HG03439 (cell line): ENCODE results near the gene AHSG.
"Not testable (repeated sequence)": the region's sequence is repeated elsewhere in the genome, so short reads cannot be mapped to it uniquely, and the experiment has no call there.

Source experiments
- ATAC-seq: cut with Tn5 transposase; IDR thresholded peaks from one replicate; pipeline ENCODE4 v1.9.1; 2021; ENCODE audit warnings: mild to moderate bottlenecking, moderate library complexity; ENCODE audit not compliant: unreplicated experiment

Gene AHSG, protein sequence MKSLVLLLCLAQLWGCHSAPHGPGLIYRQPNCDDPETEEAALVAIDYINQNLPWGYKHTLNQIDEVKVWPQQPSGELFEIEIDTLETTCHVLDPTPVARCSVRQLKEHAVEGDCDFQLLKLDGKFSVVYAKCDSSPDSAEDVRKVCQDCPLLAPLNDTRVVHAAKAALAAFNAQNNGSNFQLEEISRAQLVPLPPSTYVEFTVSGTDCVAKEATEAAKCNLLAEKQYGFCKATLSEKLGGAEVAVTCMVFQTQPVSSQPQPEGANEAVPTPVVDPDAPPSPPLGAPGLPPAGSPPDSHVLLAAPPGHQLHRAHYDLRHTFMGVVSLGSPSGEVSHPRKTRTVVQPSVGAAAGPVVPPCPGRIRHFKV

GRCh38 chr3:186612721-186613636, at the start of gene AHSG:
AHSG (plus strand) TSS chr3:186613060; CDS start chr3:186613142, 82 bp downstream.
- no peak for ATAC-seq

DNA sequence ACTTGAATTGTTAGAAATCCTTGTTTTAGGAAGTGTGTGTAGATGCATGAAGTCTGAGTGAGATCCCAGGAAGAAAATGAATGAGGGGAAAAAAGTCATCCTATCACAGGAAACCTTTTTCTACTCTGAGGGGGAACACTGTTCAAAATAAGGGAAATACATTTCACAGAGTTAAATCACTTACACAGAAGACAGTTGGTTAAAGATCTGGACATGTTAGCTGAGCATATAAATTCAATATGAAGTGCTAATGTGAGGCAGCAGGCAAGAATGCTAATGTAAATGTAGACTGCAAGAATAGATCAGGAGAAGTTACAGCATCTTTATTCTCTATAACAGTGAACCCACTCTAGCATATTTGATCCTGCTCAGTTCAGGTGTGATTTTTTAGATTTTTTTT, 48.3 kb upstream of the AHSG start:
- no peak for ATAC-seq

DNA sequence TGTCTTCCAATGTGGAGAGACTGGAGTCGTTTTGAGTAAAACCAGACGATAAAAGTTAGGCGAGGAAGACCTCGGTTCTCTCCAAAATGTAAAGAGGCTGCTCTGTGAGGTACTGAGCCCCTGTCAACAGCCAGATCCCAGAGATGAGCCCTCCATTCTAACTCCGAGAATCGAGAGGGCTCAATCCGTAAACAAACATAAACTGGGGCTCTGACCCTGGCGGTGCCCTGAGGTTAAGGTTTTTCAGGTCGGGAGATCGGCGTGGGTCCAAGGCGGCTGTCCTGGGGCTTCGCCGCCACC, 46.1 kb upstream of the AHSG start:
- ATAC-seq: no peak

DNA sequence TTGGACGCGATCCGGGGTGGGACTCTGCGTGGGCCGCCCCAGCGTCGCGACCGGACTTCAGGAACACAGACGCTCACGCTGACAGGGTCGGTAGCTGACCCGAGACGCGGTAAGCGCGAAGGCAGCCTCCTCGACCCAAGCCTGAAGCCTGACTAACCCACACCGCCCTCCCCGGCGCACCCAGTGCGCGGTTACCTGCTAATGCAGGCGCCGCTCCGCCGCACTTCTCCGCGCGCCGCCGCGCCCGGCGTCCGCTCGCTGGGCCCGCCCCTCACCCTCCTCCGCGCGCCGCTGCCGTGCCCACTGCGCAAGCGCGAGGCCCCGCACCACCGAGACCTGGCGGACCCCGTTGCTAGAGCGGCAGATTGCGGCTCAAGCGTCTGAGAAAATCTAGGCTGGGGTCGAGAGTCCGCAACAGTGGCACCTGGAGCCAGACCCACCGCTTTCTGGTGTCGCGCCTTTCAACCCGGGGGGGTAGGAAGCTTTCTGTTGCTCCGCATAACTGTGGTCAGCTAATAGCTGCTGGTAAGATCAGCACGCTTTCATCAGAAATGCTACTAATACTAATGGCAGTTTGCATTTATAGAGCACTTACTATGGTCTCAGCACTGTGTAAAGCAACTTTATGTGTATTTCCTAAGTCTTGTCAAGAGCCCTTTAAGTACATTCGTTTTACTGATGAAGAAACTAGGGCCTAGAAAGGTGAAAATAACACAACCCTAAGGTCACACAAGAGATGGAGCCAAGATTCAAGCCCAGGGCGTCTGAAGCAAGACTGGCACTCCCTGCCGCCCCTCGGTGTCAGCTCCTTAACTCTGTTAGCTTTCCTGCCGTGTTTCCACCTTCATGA, 45.6 kb upstream of the AHSG start, which contains the start of gene TBCCD1:
TSS of gene TBCCD1 (minus strand) at position 268 of the 850 bp plus-strand sequence. CDS start 3,010 bp downstream, outside the sequence.
- ATAC-seq: peak; percentile 46

DNA sequence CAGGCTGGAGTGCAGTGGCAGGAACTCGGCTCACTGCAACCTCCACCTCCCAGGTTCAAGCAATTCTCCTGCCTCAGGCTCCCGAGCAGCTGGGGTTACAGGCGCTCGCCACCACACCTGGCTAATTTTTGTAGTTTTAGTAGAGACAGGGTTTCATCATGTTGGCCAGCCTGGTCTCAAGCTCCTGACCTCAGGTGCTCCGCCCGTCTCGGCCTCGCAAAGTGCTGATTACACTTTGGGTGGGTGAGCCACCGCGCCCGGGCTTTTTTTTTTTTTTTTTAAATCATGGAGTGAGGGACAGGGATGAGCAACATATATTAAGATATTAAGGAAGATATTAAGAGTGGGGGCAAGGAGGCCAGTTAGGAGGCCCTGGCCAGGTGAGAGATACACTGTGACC, 43.5 kb upstream of the AHSG start:
- not testable (repeated sequence) for ATAC-seq

DNA sequence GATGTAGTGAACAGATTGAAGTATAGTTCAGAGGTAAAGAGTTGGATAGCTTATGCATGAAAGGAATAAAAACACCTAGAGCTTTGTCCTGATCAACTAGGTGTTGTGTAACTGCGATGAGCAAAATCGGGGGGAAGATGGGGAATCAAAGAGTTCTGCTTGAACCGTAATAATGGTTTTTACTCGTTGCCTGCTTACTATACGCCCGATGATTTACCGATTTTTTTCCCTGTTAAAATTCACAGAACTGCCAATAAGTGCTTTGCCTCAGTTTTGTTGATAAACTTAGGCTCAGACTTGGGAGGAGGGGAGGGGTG, 43.1 kb upstream of the AHSG start:
- ATAC-seq: no peak

DNA sequence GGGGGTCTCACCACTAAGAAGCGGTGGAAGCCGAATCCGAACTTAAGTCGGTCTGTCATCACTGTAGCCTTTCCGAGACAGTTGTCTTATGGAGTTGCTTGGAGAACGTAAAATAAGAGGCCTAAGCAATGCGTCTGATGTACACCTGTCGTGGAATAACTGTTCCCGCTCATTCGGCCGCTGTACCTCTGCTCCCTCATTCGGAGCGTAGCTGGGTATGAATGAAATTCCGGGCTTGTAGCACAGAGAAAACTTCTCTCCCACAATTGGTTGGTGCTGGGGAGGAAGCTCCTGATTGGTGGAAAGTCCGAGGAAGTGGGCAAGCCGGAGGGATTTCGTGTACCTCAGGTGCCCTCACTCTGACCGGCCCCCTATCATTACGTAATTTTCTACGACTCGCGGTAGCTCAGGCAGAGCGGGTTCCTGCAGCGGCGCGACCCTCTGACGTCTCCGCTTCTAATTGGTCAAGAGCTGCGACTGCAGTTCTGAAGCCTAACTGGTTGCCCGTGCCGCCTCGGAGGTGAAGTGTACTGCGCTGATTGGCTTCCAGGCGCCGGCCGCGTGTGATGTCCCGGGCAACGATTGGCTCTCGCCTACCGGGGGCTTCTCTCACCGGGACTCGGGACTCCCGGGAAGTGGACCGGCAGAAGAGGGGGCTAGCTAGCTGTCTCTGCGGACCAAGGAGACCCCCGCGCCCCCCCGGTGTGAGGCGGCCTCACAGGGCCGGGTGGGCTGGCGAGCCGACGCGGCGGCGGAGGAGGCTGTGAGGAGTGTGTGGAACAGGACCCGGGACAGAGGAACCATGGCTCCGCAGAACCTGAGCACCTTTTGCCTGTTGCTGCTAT, 42.5 kb upstream of the AHSG start, which contains the start of gene DNAJB11:
TSS of gene DNAJB11 (plus strand) at position 625 of the 845 bp plus-strand sequence. CDS start at position 803, 178 bp downstream.
- ATAC-seq: peak; percentile 84

DNA sequence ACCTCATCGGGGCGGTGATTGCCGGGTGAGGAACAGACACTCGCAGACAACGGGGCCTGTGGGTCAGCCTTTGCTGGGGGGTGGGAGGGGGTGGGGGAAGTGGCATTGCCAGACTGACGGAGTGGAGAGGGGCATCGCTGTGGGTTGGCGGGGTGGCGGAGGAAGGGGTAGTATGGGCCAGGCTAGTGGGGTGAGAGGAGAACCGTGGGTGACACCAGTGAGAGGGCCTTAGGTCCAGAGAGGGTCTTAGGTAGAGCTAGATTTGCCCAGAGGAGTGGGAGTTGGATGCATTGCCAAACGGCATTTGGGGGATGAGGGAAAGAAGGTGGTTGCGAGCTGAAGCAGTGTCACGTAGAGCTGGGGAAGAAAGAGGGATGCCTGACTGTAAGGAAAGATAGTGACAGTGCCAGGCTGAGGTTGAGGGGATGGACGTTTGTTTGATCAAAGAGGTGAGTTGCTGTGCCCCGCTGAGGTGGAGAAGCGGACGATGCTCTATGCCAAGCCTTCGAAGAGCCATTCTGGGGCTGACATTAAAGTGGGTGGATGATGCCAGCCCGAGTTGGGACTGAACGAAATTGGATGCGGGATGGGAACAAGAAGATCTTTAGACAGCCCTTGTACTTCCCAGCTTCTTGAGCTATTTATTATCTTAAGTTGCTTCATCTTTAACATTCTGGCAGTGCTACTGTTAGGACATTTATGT, 41.8 kb upstream of the AHSG start:
- no peak for ATAC-seq

DNA sequence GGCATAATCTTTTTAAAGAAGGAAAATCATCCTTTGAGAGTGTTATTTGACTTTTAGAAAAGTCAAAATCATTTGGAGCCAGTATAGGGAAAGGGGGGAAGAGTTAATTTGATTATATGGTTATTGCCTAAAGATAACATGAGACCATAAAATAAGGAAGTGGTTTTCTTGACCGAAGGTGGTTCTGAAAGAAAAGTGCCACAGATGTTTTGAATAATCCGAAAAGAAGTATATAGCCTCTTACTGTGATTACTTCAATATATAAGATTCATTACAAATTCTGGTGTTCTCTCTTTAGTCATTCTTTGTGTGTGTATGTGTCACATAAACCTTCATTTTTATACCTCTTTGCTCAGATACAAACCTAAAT, 41.2 kb upstream of the AHSG start:
- ATAC-seq: no peak

DNA sequence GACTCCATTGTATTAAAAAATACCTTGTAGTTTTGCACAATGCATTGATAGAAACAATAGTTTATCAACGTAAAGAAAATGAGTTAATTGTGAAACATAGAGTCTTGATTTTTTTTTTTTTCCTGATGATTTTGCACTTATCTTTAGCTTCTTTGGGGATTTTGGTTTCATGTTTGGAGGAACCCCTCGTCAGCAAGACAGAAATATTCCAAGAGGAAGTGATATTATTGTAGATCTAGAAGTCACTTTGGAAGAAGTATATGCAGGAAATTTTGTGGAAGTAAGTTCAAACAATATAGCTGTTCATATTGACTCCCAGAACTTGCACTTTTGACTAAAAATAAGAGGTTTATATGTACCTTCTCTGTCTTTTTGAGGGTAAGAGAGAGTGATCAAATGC, 35.3 kb upstream of the AHSG start:
- ATAC-seq: no peak

GRCh38 chr3:186580785-186581184, 32.1 kb upstream of the AHSG start:
- ATAC-seq: no peak

DNA sequence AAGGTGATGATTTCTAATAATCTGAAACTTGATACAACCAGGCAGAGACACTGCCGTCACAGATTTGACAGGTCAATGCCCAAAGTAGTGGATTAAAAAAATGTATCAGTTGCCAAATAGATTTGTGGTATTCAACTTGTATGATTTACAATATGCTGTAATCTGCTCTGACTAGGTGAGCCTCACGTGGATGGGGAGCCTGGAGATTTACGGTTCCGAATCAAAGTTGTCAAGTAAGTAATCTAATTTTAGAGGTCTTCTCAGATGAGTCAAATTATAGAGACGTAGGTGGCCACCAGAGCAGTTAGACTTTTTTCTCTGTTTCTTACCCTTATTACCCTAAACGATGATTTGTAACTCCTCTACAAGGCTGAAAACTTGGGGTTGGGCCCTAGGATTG, 30.3 kb upstream of the AHSG start:
- ATAC-seq: no peak

DNA sequence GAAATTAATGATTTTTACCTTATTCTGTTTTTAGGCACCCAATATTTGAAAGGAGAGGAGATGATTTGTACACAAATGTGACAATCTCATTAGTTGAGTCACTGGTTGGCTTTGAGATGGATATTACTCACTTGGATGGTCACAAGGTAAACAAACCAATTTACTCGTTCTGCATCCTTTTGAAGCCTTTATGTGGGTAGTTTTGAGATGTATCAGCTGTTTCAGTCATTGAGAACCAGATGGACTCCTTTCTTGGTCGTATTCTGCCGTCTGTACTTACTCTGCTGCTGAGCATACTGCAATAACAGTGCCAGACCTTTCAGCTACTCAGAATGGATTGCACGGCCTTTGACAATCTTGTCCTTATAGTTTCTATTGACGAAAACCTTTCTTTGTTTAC, 29.0 kb upstream of the AHSG start:
- ATAC-seq: no peak

DNA sequence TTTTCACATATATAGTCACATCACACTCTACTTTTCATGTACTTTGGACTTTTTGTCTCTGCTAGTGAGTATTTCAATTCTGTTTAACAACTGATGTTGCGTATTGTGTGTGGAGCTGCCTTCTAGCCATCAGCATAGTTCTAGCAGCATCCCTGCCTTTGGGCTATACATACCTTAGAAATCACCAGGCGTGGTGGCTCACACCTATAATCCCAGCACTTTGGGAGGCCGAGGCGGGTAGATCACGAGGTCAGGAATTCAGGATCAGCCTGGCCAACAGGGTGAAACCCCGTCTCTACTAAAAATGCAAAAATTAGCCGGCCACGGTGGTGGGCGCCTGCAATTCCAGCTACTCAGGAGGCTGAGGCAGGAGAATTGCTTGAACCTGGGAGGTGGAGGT, 26.6 kb upstream of the AHSG start:
- not testable (repeated sequence) for ATAC-seq

GRCh38 chr3:186587183-186587582, 25.7 kb upstream of the AHSG start:
- ATAC-seq: no peak

DNA sequence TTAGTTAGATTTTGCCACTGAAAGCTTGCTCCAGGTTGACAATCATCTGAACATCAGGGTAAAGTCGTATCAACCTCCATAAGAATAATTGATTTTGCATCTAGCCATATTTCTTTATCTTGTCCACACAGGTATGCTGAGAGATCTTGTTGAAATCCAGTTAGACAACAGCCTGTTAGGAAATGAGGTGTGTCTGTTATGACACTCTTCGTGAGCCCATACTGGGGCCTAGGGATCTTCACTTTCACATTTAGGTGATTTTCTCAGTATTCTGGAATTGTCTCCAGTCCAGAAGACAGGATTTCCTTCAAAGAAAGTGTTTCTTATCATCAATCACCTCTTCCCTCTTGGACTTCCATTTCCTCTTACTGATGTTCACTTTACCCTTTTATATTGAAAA, 24.2 kb upstream of the AHSG start:
- no peak for ATAC-seq

GRCh38 chr3:186589121-186589520, 23.7 kb upstream of the AHSG start:
- ATAC-seq: no peak

DNA sequence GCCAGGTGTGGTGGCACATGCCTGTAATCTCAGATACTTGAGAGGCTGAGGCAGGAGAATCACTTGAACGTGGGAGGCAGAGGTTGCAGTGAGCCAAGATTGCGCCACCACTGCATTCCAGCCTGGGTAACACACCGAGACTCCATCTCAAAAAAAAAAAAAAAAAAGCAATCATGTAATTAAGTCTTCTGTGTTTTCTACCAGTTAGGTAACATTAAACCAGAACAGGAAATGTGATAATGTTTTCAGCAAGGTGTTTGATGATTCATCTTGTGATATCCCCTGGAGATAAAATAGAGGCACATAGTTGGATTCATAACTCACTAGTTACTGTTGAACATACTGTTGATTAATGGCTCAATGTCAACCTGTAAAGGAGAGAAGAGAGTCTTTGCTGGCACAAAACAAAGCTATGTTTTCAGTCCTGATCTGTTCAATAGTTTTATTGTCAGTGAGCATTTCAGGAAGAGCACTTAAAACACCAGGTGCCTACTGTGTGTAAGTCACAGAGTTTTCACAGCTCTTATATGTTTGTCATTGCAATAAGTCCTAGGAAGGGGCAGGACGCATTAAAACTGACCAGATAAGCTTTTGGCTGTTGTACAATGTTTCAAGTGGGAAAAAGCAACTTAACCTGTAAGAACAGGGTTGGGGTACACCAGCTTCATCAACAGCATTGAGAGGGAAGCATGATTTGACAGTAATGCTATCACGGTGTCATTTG, 22.8 kb upstream of the AHSG start:
- ATAC-seq: no peak
